CD14-positive monocyte (primary cell): ENCODE results near the gene PCBP3. TPM values are rescaled to one million over a fixed set of nuclear protein-coding genes. Genes with fewer than 3 reads are reported as not detected.
A peak's percentile ranks its signal among the peaks of the same experiment; 100 is the strongest.

ENCODE experiments used
- DNase-seq, 3 donors: peaks; one replicate each; pipeline ENCODE4 v3.0.0-alpha.2; 2011 to 2022
- H2AFZ ChIP-seq: 2 replicates; pipeline ENCODE4 v1.6.0; 2012; ENCODE audit warnings: mild to moderate bottlenecking, low read depth, low read length, inconsistent platforms; ENCODE audit not compliant: insufficient read depth, poor library complexity, severe bottlenecking
- H3K27ac ChIP-seq, 2 donors: 1 replicate in 1 of 2; 2 replicates in 1 of 2; pipeline ENCODE4 v1.5.1; 2012 to 2013; ENCODE audit warnings: low read length in 2 of 2, control low read depth in 1 of 2, inconsistent platforms in 1 of 2, low read depth in 1 of 2, mild to moderate bottlenecking in 1 of 2
- H3K27me3 ChIP-seq, 2 donors: one replicate each; pipeline versions ENCODE4 v1.6.0 to v1.6.1; 2011 to 2013; ENCODE audit warnings: low read length in 2 of 2; ENCODE audit not compliant: control insufficient read depth in 2 of 2, insufficient read depth in 2 of 2
- H3K36me3 ChIP-seq, 2 donors: replicated peaks in 1 of 2; 1 replicate in 1 of 2; 2 replicates in 1 of 2; pipeline versions ENCODE4 v1.5.1 to v1.6.1; 2012 to 2013; ENCODE audit warnings: low read length in 2 of 2, control low read depth in 1 of 2, inconsistent platforms in 1 of 2, mild to moderate bottlenecking in 1 of 2; ENCODE audit not compliant: insufficient read depth in 2 of 2, control insufficient read depth in 1 of 2
- H3K4me1 ChIP-seq, 2 donors: 1 replicate in 1 of 2; 2 replicates in 1 of 2; pipeline versions ENCODE4 v1.5.1 to v1.6.1; 2012 to 2013; ENCODE audit warnings: low read length in 2 of 2, control low read depth in 1 of 2, inconsistent platforms in 1 of 2, mild to moderate bottlenecking in 1 of 2, moderate library complexity in 1 of 2; ENCODE audit not compliant: insufficient read depth in 2 of 2, control insufficient read depth in 1 of 2
- H3K4me2 ChIP-seq: replicated peaks from 2 replicates; pipeline ENCODE3; 2012; ENCODE audit warnings: low read length, moderate library complexity, mild to moderate bottlenecking; ENCODE audit not compliant: poor library complexity, severe bottlenecking; ENCODE audit errors: extremely low read depth
- H3K4me3 ChIP-seq, 3 experiments: fragments of 200-600 bp in 1 of 3; sonication (generic) in 1 of 3; replicated peaks in 1 of 3; 1 replicate in 2 of 3; 2 replicates in 1 of 3; pipeline ENCODE4 v1.5.1; 2011 to 2013; ENCODE audit warnings: low read length in 3 of 3, mild to moderate bottlenecking in 3 of 3, control low read depth in 2 of 3, low read depth in 2 of 3, inconsistent platforms in 1 of 3, moderate library complexity in 1 of 3
- H3K79me2 ChIP-seq: 2 replicates; pipeline ENCODE4 v1.6.0; 2012; ENCODE audit warnings: mild to moderate bottlenecking, control low read depth, inconsistent platforms, low read length, moderate library complexity; ENCODE audit not compliant: insufficient read depth
- H3K9ac ChIP-seq: 2 replicates; pipeline ENCODE4 v1.6.0; 2017; ENCODE audit warnings: low read length, mild to moderate bottlenecking; ENCODE audit not compliant: insufficient read depth, poor library complexity, severe bottlenecking
- H3K9me3 ChIP-seq, 2 donors: replicated peaks in 1 of 2; 1 replicate in 1 of 2; 2 replicates in 1 of 2; pipeline versions ENCODE4 v1.5.1 to v1.6.1; 2012 to 2013; ENCODE audit warnings: low read length in 2 of 2, control low read depth in 1 of 2; ENCODE audit not compliant: control insufficient read depth in 1 of 2, insufficient read depth in 1 of 2
- H4K20me1 ChIP-seq: 2 replicates; pipeline ENCODE4 v1.6.0; 2012; ENCODE audit warnings: mild to moderate bottlenecking, low read length, control low read depth, moderate library complexity; ENCODE audit not compliant: insufficient read depth
- H3K27ac Mint-ChIP-seq, 7 donors: one replicate each; pipeline ENCODE4 v1.8.0; 2020; ENCODE audit warnings: mild to moderate bottlenecking in 7 of 7, mixed read lengths in 7 of 7, moderate library complexity in 6 of 7, inconsistent platforms in 2 of 7
- H3K27me3 Mint-ChIP-seq, 3 donors: one replicate each; pipeline ENCODE4 v1.8.0; 2021 to 2022; ENCODE audit warnings: low read depth in 3 of 3, mild to moderate bottlenecking in 3 of 3, mixed read lengths in 3 of 3, moderate library complexity in 3 of 3, inconsistent platforms in 1 of 3
- H3K36me3 Mint-ChIP-seq, 2 donors: one replicate each; pipeline ENCODE4 v1.8.0; 2020; ENCODE audit warnings: mixed read lengths in 2 of 2, inconsistent platforms in 1 of 2, mild to moderate bottlenecking in 1 of 2
- H3K4me1 Mint-ChIP-seq: one replicate; pipeline ENCODE4 v1.8.0; 2020; ENCODE audit warnings: mild to moderate bottlenecking, mixed read lengths
- H3K4me3 Mint-ChIP-seq, 2 donors: one replicate each; pipeline ENCODE4 v1.8.0; 2020; ENCODE audit warnings: mild to moderate bottlenecking in 2 of 2, mixed read lengths in 2 of 2, moderate library complexity in 1 of 2
- H3K9me3 Mint-ChIP-seq, 7 donors: one replicate each; pipeline ENCODE4 v1.8.0; 2020 to 2022; ENCODE audit warnings: mixed read lengths in 7 of 7, mild to moderate bottlenecking in 6 of 7, moderate library complexity in 6 of 7, inconsistent platforms in 2 of 7
- CTCF ChIP-seq: fragments of 200-600 bp; IDR thresholded peaks from one replicate; pipeline ENCODE4 v1.8.0; 2022; ENCODE audit warnings: antibody characterized with exemption, mild to moderate bottlenecking
- WGBS: methylation state at CpG from one replicate; pipeline ENCODE4 v1.1.5; 2013; ENCODE audit warnings: missing lambda C conversion rate; ENCODE audit not compliant: insufficient coverage; 5-methylcytosine and 5-hydroxymethylcytosine counted together
- intact Hi-C, 2 donors: fragments of 100-400 bp; cut with micrococcal nuclease; formaldehyde crosslinking; loops; one replicate each; pipeline versions ENCODE4 v1.15.0 to v1.15.1; 2023
- polyA plus RNA-seq, 3 donors: library from polyadenylated mRNA; depleted of rRNA in 1 of 3; unstranded in 2 of 3; stranded (reverse) in 1 of 3; fragments of 300-500 nt in 2 of 3; fragments of >200 nt in 1 of 3; fragmentation: Illumina TruSeq in 2 of 3; gene quantifications; 1 replicate in 2 of 3; 2 replicates in 1 of 3; pipeline ENCODE4 v1.2.3, GENCODE V29; 2012 to 2021

The PCBP3 gene
- polyA plus RNA-seq, 3 donors: 0.34 to 0.49 TPM; not detected in 1

- H3K9me3 Mint-ChIP-seq: peaks cover 12 to 19% (median 16%) of the 10 kb centered on the region in 7 donors
- no CpG with 5 or more reads among the region's 2 CpGs for WGBS
Observed at GRCh38 chr21:45843426-45843825, 199.9 kb downstream of the PCBP3 start.

GRCh38 chr21:45844181-45844580 lies 200.7 kb downstream of the PCBP3 start:
- Mint-ChIP-seq H3K27ac (peak overlapping the region in 1 of 7 donors; percentile 19), H3K4me3 (no peak overlapping the region), H3K36me3 (peaks cover 0 to 2% of the 10 kb centered on the region in 2 donors), H3K4me1 (no peaks in the 10 kb centered on the region), H3K27me3 (peaks cover 0 to 2% (median 0%) of the 10 kb centered on the region in 3 donors), H3K9me3 (peaks cover 12 to 19% (median 16%) of the 10 kb centered on the region in 7 donors)
- H3K4me3 ChIP-seq: no peak overlapping the region
- no peaks in the 10 kb centered on the region for H3K36me3 ChIP-seq
- H2AFZ ChIP-seq: no peak overlapping the region
- no peaks in the 10 kb centered on the region for H4K20me1 ChIP-seq
- WGBS: 92% methylated on average over 6 of the region's 8 CpGs
- intact Hi-C loops: loop anchor here in 1 of 2 donors (10.0 kb wide), 1 partner anchor 59 kb away; no protein-coding TSS in a partner anchor
- no peaks in the 10 kb centered on the region for H3K27me3 ChIP-seq
- no peak overlapping the region for H3K27ac ChIP-seq
- no peaks in the 10 kb centered on the region for H3K4me1 ChIP-seq
- H3K79me2 ChIP-seq: no peaks in the 10 kb centered on the region
- no peak for TF ChIP-seq CTCF
- H3K4me2 ChIP-seq: no peak overlapping the region
- DNase-seq: no peak
- peaks cover 11 to 17% of the 10 kb centered on the region in 2 donors for H3K9me3 ChIP-seq
- H3K9ac ChIP-seq: no peak overlapping the region

More at GRCh38 chr21:45843426-45843825, 199.9 kb downstream of the PCBP3 start:
- Mint-ChIP-seq H3K27ac (no peak overlapping the region), H3K4me1 (no peaks in the 10 kb centered on the region), H3K36me3 (peaks cover 0 to 2% of the 10 kb centered on the region in 2 donors), H3K27me3 (peaks cover 0 to 2% (median 0%) of the 10 kb centered on the region in 3 donors), H3K4me3 (no peak overlapping the region)
- no peaks in the 10 kb centered on the region for H3K79me2 ChIP-seq
- intact Hi-C loops: loop anchor here in 1 of 2 donors (10.0 kb wide), 1 partner anchor 59 kb away; no protein-coding TSS in a partner anchor
- H3K4me2 ChIP-seq: no peak overlapping the region
- H3K27me3 ChIP-seq: no peaks in the 10 kb centered on the region
- no peak overlapping the region for H2AFZ ChIP-seq
- H3K36me3 ChIP-seq: no peaks in the 10 kb centered on the region
- no peaks in the 10 kb centered on the region for H4K20me1 ChIP-seq
- H3K9ac ChIP-seq: no peak overlapping the region
- peaks cover 11 to 17% of the 10 kb centered on the region in 2 donors for H3K9me3 ChIP-seq
- H3K4me1 ChIP-seq: no peaks in the 10 kb centered on the region
- H3K27ac ChIP-seq: no peak overlapping the region
- no peak for DNase-seq
- no peak for TF ChIP-seq CTCF
- H3K4me3 ChIP-seq: no peak overlapping the region
